ENCODE data around the gene ECI1. TPM values are rescaled to one million over a fixed set of nuclear protein-coding genes. Genes with fewer than 3 reads are reported as not detected.

Gene ECI1
- total and polyA plus RNA-seq, 2 of the 13 experiments (the other 11 are each of a cell fraction or from before 2014, with no cell fraction given): 82.0 to 102 TPM

GRCh38 chr16:2205104-2205966, 46.1 kb downstream of the ECI1 start, which contains the start of gene MLST8 (continued):
- peak; percentile 100 for TF ChIP-seq PHF8 (CRISPR knock-in tag; IDR thresholded peaks at IDR 0.05)
- TF ChIP-seq BRCA1 (CRISPR knock-in tag; IDR thresholded peaks at IDR 0.05): peak; percentile 54; the same call in 1 of the 2 replicates
- TF ChIP-seq ZNF329 (CRISPR knock-in tag; IDR thresholded peaks at IDR 0.05; ENCODE audit: low read depth): peak; percentile 53; the same call in 1 of the 2 replicates
- TF ChIP-seq ZNF607 (CRISPR knock-in tag; IDR thresholded peaks at IDR 0.05; ENCODE audit: borderline replicate concordance): 0 out of 2 replicates have a peak, but pooled peaks have one; percentile 73
- no peak for TF ChIP-seq ZNF276 (CRISPR knock-in tag; IDR thresholded peaks at IDR 0.05; ENCODE audit: low read depth)
- peak; percentile 44 for TF ChIP-seq HNRNPK (IDR thresholded peaks at IDR 0.05; ENCODE audit: low read depth, low read length, poor library complexity, severe bottlenecking)
- no peak; the same call in 1 of the 2 replicates for TF ChIP-seq ZNF430 (CRISPR knock-in tag; IDR thresholded peaks at IDR 0.05)
- no peak for TF ChIP-seq FOXA1 (IDR thresholded peaks at IDR 0.05)
- TF ChIP-seq FOXA1 (CRISPR knock-in tag; IDR thresholded peaks at IDR 0.05): no peak; the same call in 1 of the 2 replicates
- no peak for TF ChIP-seq HOMEZ (CRISPR knock-in tag; IDR thresholded peaks at IDR 0.05; ENCODE audit: low read depth)
- no peak for TF ChIP-seq MZF1 (CRISPR knock-in tag; IDR thresholded peaks at IDR 0.05; ENCODE audit: borderline replicate concordance)
- peak; percentile 77 for TF ChIP-seq SIN3B (IDR thresholded peaks at IDR 0.05; ENCODE audit: low read length)
- TF ChIP-seq DMAP1 (CRISPR knock-in tag; IDR thresholded peaks at IDR 0.05): peak; percentile 76
- peak; percentile 94; the same call in 1 of the 2 replicates for TF ChIP-seq KDM5A (IDR thresholded peaks at IDR 0.05; ENCODE audit: borderline replicate concordance, low read length)
- TF ChIP-seq TSC22D2 (CRISPR knock-in tag; IDR thresholded peaks at IDR 0.05; ENCODE audit: borderline replicate concordance): 0 out of 2 replicates have a peak, but pooled peaks have one; percentile 64
- no peak for TF ChIP-seq SCMH1 (CRISPR knock-in tag; IDR thresholded peaks at IDR 0.05; ENCODE audit: borderline replicate concordance)
- no peak for TF ChIP-seq ARNT (IDR thresholded peaks at IDR 0.05)
- peak; percentile 72; the same call in 1 of the 2 replicates for TF ChIP-seq ZGPAT (CRISPR knock-in tag; IDR thresholded peaks at IDR 0.05)
- TF ChIP-seq POLR2G (IDR thresholded peaks at IDR 0.05; ENCODE audit: low read depth, low read length): peak; percentile 87
- no peak for TF ChIP-seq SOX6 (IDR thresholded peaks at IDR 0.05)
- peak; percentile 44 for TF ChIP-seq SOX6 (CRISPR knock-in tag; IDR thresholded peaks at IDR 0.05)
- TF ChIP-seq FUBP1 (CRISPR knock-in tag; IDR thresholded peaks at IDR 0.05; ENCODE audit: borderline replicate concordance): peak; percentile 52; the same call in 1 of the 2 replicates

Measured in HepG2 (cell line).